ENCODE results near the gene GTF2I.
A peak's percentile ranks its signal among the peaks of the same experiment; 100 is the strongest.
"Not testable (repeated sequence)": the region's sequence is repeated elsewhere in the genome, so short reads cannot be mapped to it uniquely, and the experiment has no call there.

The GTF2I gene

GRCh38 chr7:74781746-74782145 is 124.2 kb downstream of the GTF2I start:
- not testable (repeated sequence) for DNase-seq

GRCh38 chr7:74783595-74783994 is 126.1 kb downstream of the GTF2I start:
- not testable (repeated sequence) for DNase-seq

- DNase-seq: peak; percentile 93
Observed at GRCh38 chr7:74788369-74789150, 131.0 kb downstream of the GTF2I start.

- DNase-seq: not testable (repeated sequence)
Observed at GRCh38 chr7:74789200-74789736, 131.8 kb downstream of the GTF2I start.

- DNase-seq: not testable (repeated sequence)
Observed at GRCh38 chr7:74797848-74798622, 140.5 kb downstream of the GTF2I start.

- not testable (repeated sequence) for DNase-seq
Observed at GRCh38 chr7:74798644-74799043, 141.1 kb downstream of the GTF2I start.

Measured in stimulated activated CD4-positive, alpha-beta T cell treated with anti-CD3 and anti-CD28 coated beads, Interleukin-4, amount 100 ng/mL, for 4 hours (primary cell).